GM19455 (cell line): ENCODE results near the gene CDKL4.
"Not testable (repeated sequence)": the region's sequence is repeated elsewhere in the genome, so short reads cannot be mapped to it uniquely, and the experiment has no call there.

ENCODE experiments used
- ATAC-seq: cut with Tn5 transposase; IDR thresholded peaks from one replicate; pipeline ENCODE4 v1.9.1; 2021; ENCODE audit not compliant: unreplicated experiment

CDKL4 gene

DNA sequence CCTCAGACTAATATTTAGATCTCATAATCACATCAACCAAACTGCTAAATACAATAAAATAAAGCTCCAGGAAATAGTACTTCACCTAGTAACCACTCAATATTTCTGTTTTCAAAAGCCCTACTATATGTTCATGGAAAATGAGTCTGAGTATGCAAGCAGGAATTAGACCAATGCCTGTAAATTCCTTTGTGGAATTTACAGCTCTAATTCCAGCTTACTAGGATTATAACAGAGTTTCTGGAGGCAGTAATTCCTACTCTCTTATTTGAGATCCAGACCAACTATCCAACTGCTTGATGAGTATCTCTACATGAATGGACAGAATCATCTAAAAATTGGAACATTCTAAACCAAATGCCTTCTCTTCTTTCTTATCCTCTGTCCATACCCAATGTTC is 11.6 kb downstream of the CDKL4 start:
- no peak for ATAC-seq

DNA sequence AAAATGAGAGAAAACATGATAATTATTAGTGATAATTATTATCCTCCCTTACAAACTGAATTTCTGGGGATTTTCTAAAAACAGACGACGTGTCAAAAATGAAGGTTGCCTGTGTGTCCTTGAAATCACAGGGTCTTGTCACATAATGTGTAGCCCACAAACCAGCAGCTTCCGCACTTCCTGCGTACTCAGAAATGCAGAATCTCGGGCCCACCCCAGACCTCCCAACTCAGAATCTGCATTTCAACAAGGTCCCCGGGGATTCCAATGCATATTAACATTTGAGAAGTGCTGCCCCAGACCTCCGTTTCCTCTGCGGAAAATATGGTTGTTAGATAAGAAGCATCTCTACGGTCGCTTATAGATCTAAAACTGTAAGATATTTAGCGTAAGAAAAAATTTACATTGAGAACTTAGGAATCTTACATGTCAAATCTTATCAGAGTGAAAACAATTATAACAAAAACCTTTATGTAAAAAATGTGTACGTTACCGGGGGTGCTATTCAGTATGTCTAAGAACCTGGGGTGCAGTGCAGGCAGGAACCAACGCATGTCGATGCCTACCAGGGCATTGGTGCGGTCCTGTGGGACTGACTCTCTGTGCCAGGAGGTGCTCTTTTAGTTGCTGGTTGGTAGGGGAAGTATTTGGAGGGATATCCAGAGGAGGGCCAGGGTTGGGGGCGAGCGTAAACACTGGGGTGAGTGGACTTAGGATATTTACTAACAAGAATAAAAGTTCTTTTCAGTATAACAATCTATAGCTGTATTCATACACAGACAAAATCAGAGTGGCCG is 15.2 kb downstream of the CDKL4 start:
- peak; percentile 22 for ATAC-seq

DNA sequence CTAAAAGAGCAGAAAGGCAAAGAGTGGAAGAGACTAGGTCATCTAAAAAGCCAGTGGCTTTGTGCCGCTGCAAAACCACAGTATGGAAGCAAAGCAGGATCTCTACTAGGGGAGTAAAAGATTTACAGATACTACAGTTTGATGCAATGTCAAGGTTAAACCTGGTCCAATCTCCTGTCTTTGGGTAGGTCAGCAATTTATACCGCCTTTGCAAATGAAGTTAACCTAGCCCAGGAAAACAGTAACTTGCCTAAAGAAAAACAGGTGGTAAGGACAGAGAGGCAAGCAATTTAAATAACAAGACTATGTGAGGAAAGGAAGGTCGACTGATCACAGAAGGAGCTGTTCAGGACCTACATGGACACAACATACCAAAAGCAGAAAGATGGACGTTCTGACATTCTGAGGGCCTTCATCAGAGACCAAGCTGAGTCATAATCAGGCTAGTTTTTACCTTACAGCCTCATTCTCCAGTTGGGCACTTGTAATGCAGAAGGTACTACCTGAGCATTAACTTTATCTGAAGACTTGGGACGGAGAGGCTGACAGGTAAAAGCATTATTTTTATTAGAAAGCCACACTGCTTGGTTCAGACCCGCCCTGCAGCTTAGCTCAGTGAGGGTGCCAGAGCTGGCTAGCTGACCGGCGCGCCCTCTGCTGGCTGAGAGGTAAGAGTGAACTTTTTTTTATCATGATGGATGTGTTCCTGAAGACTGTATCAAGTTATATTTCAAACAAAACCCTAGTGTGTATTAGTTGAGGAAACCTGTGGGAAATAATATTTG is 15.9 kb downstream of the CDKL4 start:
- ATAC-seq: peak; percentile 84

DNA sequence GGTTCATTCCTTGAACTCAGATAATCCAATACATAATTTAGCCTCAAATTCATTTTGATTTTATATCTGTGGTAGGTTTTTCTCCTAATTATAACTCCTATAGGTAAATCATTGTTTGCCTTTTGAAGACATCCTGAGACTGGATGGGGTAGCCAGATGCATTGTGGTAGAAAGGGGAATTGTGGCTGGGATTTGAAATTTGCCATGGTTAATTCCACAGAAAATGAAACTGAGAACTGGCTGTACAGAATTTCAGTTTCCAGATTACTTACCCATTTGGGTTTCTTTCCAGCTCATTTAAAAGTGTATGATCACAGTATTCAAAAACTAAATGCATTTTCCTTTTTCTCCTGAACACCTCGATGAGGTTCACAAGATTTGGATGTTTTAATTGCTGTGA is 18.2 kb downstream of the CDKL4 start:
- no peak for ATAC-seq

DNA sequence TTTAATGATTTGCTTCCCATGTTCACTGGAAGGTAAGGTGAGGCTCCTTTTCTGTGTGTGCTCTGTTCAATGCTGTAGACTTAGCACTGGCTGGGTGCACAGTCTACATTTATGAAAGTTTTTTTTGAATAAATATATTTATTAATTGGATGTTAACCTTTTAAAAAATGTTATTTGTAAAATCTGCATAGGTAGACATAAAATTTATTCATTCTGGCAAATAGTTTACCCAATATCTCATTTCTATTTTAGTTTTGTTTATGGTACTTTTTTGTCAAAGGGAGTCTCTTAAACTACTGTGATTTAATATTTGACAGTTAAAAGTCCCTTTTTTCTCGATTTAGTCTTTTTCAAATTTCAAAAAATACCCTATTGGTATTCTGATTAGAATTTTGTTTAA is 19.9 kb downstream of the CDKL4 start:
- ATAC-seq: no peak

DNA sequence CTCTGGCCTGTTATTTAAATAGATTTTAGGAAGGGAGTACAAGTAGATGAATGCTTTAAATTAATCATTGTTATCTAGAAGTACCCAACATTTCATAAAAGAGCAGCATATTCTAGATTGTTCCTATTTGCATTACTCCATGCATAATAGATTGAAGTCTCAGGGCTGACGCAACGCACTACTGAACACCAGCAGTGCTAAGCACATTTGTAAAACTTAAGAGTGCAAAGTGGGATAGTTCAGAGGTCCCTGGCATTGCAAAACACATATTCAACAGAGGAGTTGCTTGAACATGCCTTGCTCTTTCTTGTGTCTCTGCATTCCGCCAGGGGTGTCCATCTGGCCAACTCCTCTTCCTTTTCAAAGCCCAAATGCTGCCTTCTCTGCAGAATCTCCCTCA is 22.3 kb downstream of the CDKL4 start:
- no peak for ATAC-seq

DNA sequence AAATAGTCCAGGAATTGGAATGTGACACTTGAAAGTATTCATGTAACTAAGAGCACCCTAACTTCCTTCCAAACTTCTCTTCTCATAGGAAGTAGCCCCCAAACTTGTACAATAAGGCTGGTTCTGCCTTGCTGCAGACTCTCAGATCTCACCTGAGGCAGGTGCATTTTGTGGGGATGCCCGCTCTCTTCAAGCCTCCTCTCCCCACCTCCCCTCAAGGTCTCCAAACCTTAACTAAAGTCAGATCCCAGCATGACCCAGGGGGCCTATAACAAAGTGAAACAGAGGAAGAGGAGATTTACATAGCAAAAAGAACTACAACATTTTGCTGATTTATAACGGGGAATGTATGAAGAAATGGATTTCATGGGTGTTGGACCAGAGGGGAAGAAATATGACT is 23.6 kb downstream of the CDKL4 start:
- no peak for ATAC-seq

DNA sequence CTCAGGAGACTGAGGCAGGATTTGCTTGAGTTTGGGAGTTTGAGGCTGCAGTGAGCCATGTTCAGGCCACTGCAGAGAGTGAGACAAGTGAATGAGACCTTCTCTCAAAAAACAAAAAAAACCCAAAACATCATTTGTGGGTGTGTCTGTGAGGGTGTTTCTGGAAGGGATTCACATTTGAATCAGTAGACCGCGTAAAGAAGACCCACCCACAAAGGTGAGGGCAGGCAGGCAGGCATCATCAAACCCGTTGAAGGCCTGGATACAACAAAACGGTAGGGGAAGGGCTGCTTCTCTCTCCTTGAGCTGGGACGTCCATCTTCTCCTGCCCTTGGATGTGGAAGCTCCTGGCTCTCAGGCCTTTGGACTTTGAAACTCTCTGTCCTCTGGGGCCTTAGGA is 25.4 kb downstream of the CDKL4 start:
- ATAC-seq: no peak

DNA sequence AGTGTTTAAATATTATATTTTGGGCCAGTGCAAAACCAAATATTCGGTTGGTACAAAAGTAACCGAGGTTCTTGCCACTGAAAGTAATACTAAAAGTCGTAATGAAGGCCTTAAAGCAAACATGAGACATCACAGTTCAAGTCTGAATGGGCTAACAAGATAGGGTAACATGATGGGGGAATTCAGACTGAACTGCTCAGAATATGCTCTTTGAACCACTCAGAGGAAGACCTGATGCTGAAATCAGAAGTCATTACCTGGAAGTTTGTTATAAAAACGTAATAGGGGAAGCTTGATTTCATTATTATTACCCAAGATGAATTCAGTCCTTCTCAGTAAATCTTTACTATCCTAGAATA is 26.6 kb downstream of the CDKL4 start:
- no peak for ATAC-seq

DNA sequence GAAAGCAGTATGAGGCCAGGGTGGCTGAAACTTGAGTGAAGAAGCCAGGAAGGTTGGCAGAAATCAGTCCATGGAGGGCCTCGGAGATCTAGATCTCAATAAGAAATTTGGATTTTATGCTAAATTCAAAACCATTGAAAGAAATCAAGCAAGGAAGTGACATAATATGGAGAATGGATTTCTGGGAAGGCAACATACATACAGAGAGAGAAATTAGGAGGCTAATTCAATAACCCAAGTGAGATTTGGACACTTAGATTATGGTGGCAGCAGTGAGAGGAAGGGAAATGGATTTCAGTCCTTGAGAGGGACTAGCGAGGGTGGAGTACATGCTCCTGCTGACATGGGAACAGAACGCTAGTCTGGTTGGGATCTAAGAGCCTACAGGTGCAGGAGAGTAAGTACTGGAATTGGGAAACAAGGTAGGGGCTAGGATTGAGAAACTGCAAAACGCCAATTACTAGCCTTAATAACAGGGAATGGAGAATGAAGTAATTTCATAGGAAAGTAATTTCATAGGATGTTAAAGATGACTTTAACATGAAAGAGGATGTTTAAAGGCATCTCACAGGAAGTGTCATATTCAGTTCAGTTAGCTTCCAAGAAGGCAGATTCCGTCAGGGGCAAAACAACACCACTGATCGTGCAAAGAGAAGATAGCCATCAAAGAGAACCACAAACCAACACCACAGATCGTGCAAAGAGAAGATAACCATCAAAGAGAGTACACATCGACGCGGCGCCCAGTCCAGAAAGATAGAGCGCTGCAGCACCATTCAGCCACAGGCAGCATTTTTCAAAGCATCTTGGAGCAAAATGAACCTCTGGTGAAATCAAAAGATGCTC is 27.2 kb downstream of the CDKL4 start:
- ATAC-seq: no peak

DNA sequence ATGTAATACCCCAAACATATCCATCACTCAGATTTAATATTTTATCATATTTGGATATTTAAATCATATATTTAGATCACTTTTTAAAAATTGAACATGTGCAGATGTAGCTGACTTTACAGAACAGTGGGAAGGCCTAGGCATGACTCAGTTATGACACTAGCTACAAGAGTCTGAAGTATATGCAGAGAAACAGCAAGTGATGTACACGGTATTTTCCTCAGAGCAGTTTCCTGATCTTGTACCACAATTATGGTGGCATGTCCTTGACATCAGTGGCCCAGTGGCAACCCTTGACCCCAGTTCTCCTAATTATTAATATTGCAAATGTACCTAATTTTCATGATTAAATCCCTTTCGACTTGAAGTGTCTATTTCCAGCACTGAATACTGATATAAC is 28.2 kb downstream of the CDKL4 start:
- no peak for ATAC-seq

DNA sequence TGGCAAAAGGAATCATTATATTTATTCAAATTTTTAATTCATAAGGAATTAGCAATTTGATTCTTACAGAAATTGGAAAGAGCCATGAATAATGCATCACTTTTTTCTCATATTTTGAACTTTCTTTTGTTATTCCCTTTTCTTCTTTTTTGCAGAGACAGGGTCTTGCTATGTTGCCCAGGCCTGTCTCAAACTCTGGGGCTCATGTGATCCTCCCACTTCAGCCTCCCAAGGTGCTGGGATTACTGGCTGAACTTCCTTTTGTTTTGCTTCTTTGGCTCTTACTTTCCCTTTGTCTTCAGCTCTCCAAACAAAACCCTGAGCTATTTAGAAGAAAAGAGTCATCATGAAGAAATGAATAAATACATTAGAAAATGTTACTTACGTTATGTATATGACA is 30.8 kb downstream of the CDKL4 start:
- ATAC-seq: no peak

DNA sequence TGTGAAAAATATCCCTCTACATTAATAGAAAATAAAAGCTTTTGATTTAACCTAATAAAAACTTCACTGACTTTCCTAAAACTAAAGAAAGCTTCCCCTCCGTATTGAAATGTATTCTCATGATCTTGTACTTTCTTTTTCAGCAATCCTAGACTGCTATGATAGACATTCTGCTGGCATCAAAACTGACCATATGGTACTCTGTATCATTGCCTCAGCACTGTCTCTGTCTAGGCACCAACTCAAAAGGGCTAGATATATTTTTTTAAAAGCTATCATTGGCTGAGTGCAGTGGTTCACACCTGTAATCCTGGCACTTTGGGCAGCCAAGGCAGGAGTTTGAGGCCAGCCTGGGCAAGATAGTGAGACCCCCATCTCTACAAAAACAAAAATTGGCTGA is 32.9 kb downstream of the CDKL4 start:
- ATAC-seq: no peak

DNA sequence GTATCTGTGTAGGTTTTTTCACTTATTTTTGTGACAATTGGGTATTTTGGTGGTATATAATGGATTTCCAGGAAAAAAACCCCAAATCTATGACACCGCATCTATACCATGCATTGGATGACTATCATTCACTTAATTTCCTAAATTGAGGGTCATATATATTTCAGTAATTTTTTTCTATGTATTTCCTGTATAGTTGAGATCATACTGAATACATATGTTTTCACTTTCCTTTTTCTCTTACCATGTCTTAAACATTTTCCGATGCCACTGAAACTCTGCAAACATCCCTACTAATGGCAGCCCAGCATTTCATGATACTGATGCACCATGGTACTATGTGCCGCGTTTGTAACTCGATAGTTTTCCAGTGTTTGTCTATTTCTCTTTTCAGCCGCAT is 40.4 kb downstream of the CDKL4 start:
- no peak for ATAC-seq

DNA sequence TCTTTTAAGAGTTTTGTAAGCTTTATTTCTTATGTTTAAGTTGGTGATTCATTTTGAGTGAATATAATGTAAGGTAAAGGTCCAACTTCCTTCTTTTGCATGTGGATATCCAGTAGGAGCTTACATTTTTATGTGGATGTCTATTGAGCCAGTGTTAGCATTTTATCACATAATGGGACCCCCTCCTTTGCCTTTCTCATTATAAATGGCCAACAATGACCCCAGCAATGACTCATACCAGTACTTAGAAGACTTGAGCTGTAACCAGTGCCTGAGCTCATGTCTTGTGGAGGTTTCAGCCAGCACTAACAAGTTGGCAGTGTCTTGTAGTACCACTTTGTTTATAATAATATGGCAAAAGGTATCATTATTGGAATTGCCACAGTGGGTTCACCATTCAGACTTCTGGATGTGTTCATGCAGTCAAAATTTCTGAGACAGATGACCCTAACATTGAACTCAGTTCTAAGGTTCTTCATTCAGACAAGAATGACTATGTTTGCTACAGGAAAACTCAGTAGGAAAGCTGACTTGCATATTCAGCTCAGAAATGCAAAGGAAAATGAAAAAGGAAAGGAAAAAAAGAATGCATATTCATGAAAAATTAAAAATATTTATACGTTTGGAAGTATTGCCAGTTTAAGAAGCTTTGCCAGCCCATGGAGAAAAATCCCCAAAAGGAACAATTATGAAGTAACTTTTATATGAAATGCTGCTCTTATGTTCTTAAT is 41.0 kb downstream of the CDKL4 start:
- ATAC-seq: no peak

DNA sequence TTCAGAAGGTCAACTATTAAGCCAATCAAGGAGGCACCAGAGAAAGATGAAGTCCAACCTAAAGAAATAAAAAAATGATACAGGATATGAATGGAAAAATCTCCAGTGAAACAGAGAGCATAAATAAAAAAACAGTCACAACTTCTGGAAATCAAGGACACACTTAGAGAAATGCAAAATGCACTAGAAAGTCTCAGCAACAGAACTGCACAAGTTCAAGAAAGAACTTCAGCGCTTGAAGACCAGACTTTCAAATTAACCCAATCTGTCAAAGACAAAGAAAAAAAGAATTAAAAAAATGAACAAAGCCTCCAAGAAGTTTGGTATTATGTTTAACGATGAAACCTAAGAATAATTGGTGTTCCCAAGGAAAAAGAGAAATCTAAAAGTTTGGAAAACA is 46.8 kb downstream of the CDKL4 start:
- not testable (repeated sequence) for ATAC-seq

DNA sequence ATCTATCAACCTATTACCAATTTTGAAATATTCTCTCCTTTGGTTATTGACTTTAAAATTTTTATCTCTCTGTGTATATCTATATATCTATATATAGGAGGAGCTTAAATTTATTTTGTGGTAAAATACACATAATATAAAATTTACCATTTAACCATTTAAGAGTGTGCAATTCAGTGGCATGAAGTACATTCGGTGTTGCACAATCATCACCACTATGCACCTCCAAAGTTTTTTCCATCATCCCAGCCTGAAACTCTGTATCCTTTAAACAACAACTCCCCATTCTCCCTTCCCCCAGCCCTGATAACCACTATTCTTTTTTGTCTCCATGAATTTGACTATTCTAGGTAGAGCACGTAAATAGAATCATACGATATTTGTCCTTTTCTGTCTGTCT is 49.1 kb downstream of the CDKL4 start:
- no peak for ATAC-seq

DNA sequence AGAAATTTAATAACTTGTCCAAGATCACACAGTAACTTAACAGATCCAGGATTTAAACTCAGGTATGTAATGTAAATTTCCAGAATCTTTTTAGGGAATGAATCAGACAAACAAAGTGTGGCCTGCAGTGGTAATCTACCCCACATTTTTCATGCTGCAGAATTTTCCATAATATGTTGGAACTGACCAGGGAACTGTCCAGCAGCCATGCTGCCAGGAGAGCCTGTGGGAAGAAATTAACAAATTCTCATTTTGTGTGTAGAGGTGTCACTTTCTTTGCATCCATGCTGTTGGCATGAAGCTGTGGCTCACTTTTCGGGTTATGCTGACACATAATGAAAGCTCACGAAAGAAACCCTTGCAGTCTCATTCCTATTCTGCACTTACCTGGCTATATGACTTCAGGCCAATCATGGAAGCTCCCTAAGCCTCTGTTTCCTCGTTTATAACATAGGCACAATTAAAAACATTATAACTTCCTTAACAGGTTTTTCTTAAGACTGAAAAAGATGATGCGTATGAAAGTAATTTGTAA is 54.7 kb downstream of the CDKL4 start:
- no peak for ATAC-seq

DNA sequence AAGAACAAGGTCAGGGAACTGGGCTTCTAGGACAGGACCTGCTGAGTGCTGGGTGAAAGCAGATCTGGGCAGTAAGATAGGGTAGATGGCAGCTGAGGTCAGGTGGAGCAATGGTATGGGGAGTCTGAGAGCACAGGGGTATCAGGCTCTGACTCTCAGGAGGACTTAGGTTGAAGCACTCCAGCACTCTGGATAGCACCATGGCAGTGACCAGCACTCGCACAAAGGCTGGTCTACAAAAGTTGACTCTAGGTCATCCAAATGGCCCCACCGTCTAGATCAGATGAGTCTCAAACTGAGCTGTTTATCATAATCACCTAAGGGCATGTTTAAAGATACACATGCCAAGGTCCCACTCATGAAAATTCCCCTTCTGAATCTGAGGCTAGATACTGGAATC is 60.1 kb downstream of the CDKL4 start:
- no peak for ATAC-seq

DNA sequence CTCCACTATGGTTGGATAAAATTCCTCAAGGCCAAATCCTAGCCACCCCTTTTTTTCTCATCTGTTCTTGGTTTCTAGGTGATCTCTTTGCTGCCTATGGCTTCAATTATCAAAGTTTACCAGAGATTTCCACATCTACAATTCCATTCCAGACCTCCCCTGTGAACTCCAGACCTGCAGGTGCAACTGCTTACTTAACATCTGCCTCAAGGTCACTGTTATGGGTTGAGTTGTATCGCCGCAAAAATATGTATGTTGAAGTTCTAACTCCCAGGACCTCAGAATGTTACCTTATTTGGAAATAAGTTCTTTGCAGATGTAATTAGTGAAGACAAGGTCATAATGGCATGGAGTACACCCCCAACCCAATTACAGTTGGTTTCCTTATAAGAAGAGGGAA is 62.5 kb downstream of the CDKL4 start:
- no peak for ATAC-seq
